Measurements from ENCODE around the gene TMED10.

DNA sequence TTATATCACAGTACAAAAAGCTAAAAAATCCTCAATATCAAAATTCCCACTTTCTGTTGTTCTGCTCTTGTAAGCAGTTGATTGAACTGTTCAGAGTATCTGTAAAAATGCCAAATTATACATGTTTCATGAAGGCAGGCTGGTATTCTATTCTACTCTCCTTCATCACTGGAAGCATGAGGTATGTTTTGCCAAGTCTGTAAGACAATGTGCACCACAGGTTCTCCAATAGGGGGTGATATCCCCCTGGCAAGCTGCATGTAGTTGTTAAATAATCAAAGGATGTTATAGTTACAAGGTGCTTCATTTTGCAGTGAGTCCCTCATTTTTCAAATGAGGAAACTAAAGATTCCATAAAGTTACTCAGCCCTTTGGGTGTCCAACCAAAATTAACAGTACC lies 34.4 kb downstream of the TMED10 start:
- TF ChIP-seq, protein P1, sequence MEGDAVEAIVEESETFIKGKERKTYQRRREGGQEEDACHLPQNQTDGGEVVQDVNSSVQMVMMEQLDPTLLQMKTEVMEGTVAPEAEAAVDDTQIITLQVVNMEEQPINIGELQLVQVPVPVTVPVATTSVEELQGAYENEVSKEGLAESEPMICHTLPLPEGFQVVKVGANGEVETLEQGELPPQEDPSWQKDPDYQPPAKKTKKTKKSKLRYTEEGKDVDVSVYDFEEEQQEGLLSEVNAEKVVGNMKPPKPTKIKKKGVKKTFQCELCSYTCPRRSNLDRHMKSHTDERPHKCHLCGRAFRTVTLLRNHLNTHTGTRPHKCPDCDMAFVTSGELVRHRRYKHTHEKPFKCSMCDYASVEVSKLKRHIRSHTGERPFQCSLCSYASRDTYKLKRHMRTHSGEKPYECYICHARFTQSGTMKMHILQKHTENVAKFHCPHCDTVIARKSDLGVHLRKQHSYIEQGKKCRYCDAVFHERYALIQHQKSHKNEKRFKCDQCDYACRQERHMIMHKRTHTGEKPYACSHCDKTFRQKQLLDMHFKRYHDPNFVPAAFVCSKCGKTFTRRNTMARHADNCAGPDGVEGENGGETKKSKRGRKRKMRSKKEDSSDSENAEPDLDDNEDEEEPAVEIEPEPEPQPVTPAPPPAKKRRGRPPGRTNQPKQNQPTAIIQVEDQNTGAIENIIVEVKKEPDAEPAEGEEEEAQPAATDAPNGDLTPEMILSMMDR (IDR thresholded peaks at IDR 0.05 in 8 of 11, conservative IDR thresholded peaks at IDR 0.05 in 3 of 11) = peak in 6 of 11 experiments; percentile 12 to 51 (median 26)
- TF ChIP-seq POLR2A (IDR thresholded peaks at IDR 0.05) = no peak
- TF ChIP-seq POLR2AphosphoS5 (IDR thresholded peaks at IDR 0.05) = no peak

Measured in spleen (tissue), 7 donors.